SK-N-SH (cell line): ENCODE measurements around the gene AP5M1. TPM values are rescaled to one million over a fixed set of nuclear protein-coding genes. Genes with fewer than 3 reads are reported as not detected.

Experiments
- CTCF ChIA-PET: fragments of 300-600, 350-600 bp; formaldehyde crosslinking; extraction: SDS; loops from one replicate; lab custom pipeline; 2021; lab: Yijun Ruan, JAX
- POLR2A ChIA-PET: fragments of 350-600 bp; sonication (Branson Sonifier 250); formaldehyde crosslinking; extraction: SDS; loops from one replicate; lab custom pipeline; 2020; ENCODE audit warnings: antibody characterized with exemption, inconsistent platforms; lab: Yijun Ruan, JAX
- DNase-seq: peaks from one replicate; pipeline ENCODE4 v3.0.0; 2012
- H2AFZ ChIP-seq: fragments of 200-600 bp; sonication (generic); 2 replicates; pipeline ENCODE4 v1.8.1; 2016; ENCODE audit warnings: antibody characterized with exemption, mild to moderate bottlenecking, low read depth
- H3F3A ChIP-seq: fragments of 200-600 bp; sonication (generic); replicated peaks from 2 replicates; pipeline ENCODE3; 2016; ENCODE audit warnings: antibody characterized with exemption, mild to moderate bottlenecking; ENCODE audit not compliant: insufficient read depth
- H3K27ac ChIP-seq, 2 experiments: fragments of 200-500 bp in 1 of 2; fragments of 200-600 bp in 1 of 2; sonication (Bioruptor generic) in 1 of 2; sonication (generic), shearing (Covaris generic) in 1 of 2; 2 replicates each; pipeline versions ENCODE4 v1.5.1 to v1.6.1; 2014 to 2016; ENCODE audit warnings: low read depth in 2 of 2, inconsistent platforms in 1 of 2, low read length in 1 of 2, mild to moderate bottlenecking in 1 of 2, mixed read lengths in 1 of 2
- H3K27me3 ChIP-seq: fragments of 200-600 bp; sonication (generic), shearing (Covaris generic); 2 replicates; pipeline ENCODE4 v1.6.1; 2016; ENCODE audit warnings: mixed run types; ENCODE audit not compliant: insufficient read depth
- H3K36me3 ChIP-seq, 2 experiments: fragments of 200-500 bp in 1 of 2; fragments of 200-600 bp in 1 of 2; sonication (Bioruptor generic) in 1 of 2; sonication (generic) in 1 of 2; replicated peaks in 1 of 2; 2 replicates each; pipeline versions ENCODE3 to v1.5.1; 2014 to 2016; ENCODE audit warnings: low read length in 1 of 2, mild to moderate bottlenecking in 1 of 2; ENCODE audit not compliant: insufficient read depth in 2 of 2, control insufficient read depth in 1 of 2
- H3K4me1 ChIP-seq, 2 experiments: fragments of 200-500 bp in 1 of 2; fragments of 200-600 bp in 1 of 2; sonication (Bioruptor generic) in 1 of 2; sonication (generic), shearing (Covaris generic) in 1 of 2; 2 replicates each; pipeline versions ENCODE4 v1.5.1 to v1.6.1; 2014 to 2016; ENCODE audit warnings: low read depth in 1 of 2, low read length in 1 of 2, mixed run types in 1 of 2; ENCODE audit not compliant: insufficient read depth in 2 of 2, control insufficient read depth in 1 of 2
- H3K4me2 ChIP-seq: fragments of 200-600 bp; sonication (generic), shearing (Covaris generic); 2 replicates; pipeline ENCODE4 v1.6.1; 2017; ENCODE audit warnings: mixed run types
- H3K4me3 ChIP-seq, 2 experiments: fragments of 200-500 bp in 1 of 2; fragments of 200-600 bp in 1 of 2; sonication (Bioruptor generic) in 1 of 2; sonication (generic), shearing (Covaris generic) in 1 of 2; 2 replicates each; pipeline versions ENCODE4 v1.5.1 to v1.8.1; 2014 to 2016; ENCODE audit warnings: low read depth in 2 of 2, inconsistent platforms in 1 of 2, low read length in 1 of 2, mild to moderate bottlenecking in 1 of 2, mixed read lengths in 1 of 2, moderate library complexity in 1 of 2
- H3K79me2 ChIP-seq: fragments of 200-600 bp; sonication (generic); 2 replicates; pipeline ENCODE4 v1.8.1; 2017; ENCODE audit warnings: mild to moderate bottlenecking; ENCODE audit not compliant: insufficient read depth
- H3K9ac ChIP-seq: fragments of 200-600 bp; sonication (generic); 2 replicates; pipeline ENCODE4 v1.6.1; 2017; ENCODE audit warnings: mixed run types
- H3K9me2 ChIP-seq: fragments of 200-600 bp; sonication (generic); 2 replicates; pipeline ENCODE4 v1.6.1; 2017; ENCODE audit warnings: mixed run types
- H3K9me3 ChIP-seq: fragments of 200-600 bp; sonication (generic); 2 replicates; pipeline ENCODE4 v1.6.1; 2017; ENCODE audit warnings: mixed run types, mild to moderate bottlenecking, moderate library complexity
- H4K20me1 ChIP-seq: fragments of 200-600 bp; sonication (generic); 2 replicates; pipeline ENCODE4 v1.6.1; 2017; ENCODE audit warnings: mild to moderate bottlenecking, mixed run types; ENCODE audit not compliant: insufficient read depth
- CHD2 ChIP-seq: fragments of 150-350 bp; IDR thresholded peaks from 2 replicates; pipeline ENCODE4 v1.6.1; 2018; ENCODE audit warnings: low read length; ENCODE audit not compliant: partially characterized antibody
- EZH2phosphoT487 ChIP-seq: fragments of 200-600 bp; sonication (generic); IDR thresholded peaks from 2 replicates; pipeline ENCODE4 v1.6.1; 2017; ENCODE audit warnings: low read depth, mixed run types, mild to moderate bottlenecking, antibody characterized with exemption, moderate library complexity, borderline replicate concordance
- FOXJ3 ChIP-seq: sonication (generic); formaldehyde crosslinking; IDR thresholded peaks from 2 replicates; pipeline ENCODE4 v1.5.1; 2020; ENCODE audit warnings: mild to moderate bottlenecking, missing genetic modification reagents
- GABPA ChIP-seq: IDR thresholded peaks from 2 replicates; pipeline ENCODE4 v1.4.0; 2012; ENCODE audit warnings: low read depth, mild to moderate bottlenecking
- JUND ChIP-seq: IDR thresholded peaks from 2 replicates; pipeline ENCODE4 v1.4.0; 2012
- MXI1 ChIP-seq: IDR thresholded peaks from 2 replicates; pipeline ENCODE4 v1.6.1; 2012; ENCODE audit warnings: mild to moderate bottlenecking, low read depth, low read length, improper control_type of control experiment
- NFIC ChIP-seq: IDR thresholded peaks from 2 replicates; pipeline ENCODE4 v1.4.0; 2012; ENCODE audit warnings: borderline replicate concordance
- POLR2AphosphoS5 ChIP-seq: IDR thresholded peaks from 2 replicates; pipeline ENCODE4 v1.6.1; 2012; ENCODE audit warnings: low read depth, low read length
- RAD21 ChIP-seq: IDR thresholded peaks from 2 replicates; pipeline ENCODE4 v1.6.1; 2012; ENCODE audit warnings: mild to moderate bottlenecking, low read length
- RFX5 ChIP-seq: IDR thresholded peaks from 2 replicates; pipeline ENCODE4 v1.6.1; 2012; ENCODE audit warnings: mild to moderate bottlenecking, improper control_type of control experiment, low read length
- RXRA ChIP-seq: IDR thresholded peaks from 2 replicates; pipeline ENCODE4 v1.4.0; 2012; ENCODE audit warnings: low read depth, mild to moderate bottlenecking, borderline replicate concordance
- SIN3A ChIP-seq: IDR thresholded peaks from 2 replicates; pipeline ENCODE4 v1.6.1; 2012; ENCODE audit warnings: low read depth, mild to moderate bottlenecking, low read length, moderate library complexity, borderline replicate concordance
- TEAD4 ChIP-seq: IDR thresholded peaks from 2 replicates; pipeline ENCODE4 v1.4.0; 2012; ENCODE audit warnings: mild to moderate bottlenecking, borderline replicate concordance; ENCODE audit not compliant: insufficient read depth
- WGBS: methylation state at CpG from one replicate; pipeline ENCODE4 v1.1.6; 2017; ENCODE audit warnings: low lambda C conversion rate; 5-methylcytosine and 5-hydroxymethylcytosine counted together
- polyA plus RNA-seq, 3 experiments: library from polyadenylated mRNA; depleted of rRNA; stranded (reverse); fragments of >200 nt; gene quantifications; 2 replicates each; pipeline ENCODE4 v1.2.3, GENCODE V29; 2012
- TF ChIP-seq, protein P1 (sequence below): fragments of 150-350 bp; IDR thresholded peaks from 2 replicates; pipeline ENCODE4 v1.6.1; 2017; ENCODE audit warnings: antibody characterized with exemption, low read length, low read depth, borderline replicate concordance
- TF ChIP-seq, protein P2 (sequence below): IDR thresholded peaks from 2 replicates; pipeline ENCODE4 v1.4.0; 2012; ENCODE audit warnings: low read depth
- TF ChIP-seq, protein P3 (sequence below): IDR thresholded peaks from 2 replicates; pipeline ENCODE4 v1.4.0; 2012; ENCODE audit warnings: low read depth, borderline replicate concordance
- TF ChIP-seq, protein P4 (sequence below): IDR thresholded peaks from 2 replicates; pipeline ENCODE4 v1.6.1; 2012; ENCODE audit warnings: mild to moderate bottlenecking, low read depth, low read length, moderate library complexity

The AP5M1 gene
- polyA plus RNA-seq, 1 of the 3 experiments (the other 2 are of a cell fraction): 13.1 TPM

DNA sequence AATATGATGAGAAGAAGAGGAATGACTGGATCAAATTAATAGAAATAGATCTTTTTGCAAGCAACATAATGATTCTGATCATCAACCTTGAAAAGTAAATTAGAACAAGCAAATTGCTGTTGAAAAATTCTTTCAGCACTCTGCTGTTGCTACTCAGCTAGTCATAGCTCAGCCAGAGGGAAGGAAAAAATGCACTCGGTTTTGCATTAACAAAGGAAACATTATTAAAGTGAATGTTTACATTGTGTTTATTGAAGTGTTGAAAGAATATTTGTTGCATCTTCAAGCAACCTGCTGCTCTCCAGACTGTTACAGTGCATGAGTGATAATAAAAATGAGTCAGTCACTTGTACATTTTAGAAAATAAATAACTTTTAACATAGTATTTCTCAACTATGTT is 26.5 kb downstream of the AP5M1 start:
- CTCF ChIA-PET: interaction anchor here (1.3 to 2.2 kb wide), 4 partner anchors 10 to 98 kb away, joined by 3 to 8 read pairs (median 8); no protein-coding TSS in a partner anchor

DNA sequence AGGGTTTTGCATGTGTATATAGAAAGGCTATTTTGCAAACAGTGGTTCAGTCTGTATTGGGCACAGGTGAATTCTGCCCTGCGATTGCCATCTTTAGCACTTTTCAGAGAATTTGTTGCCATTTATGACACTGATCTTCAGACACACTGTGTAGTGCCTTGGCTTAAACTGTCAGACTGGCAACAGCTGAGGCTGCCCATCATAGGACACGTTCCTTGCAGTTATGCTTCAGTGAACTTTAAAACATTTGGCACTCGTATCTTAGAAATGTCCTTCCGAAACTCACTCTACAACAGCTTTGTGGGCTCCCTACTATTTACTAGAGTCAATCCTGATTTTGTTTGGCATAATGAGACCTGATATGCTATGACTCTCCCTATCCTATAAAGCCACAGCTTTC is 29.1 kb downstream of the AP5M1 start:
- no peak overlapping the region for H3K4me3 ChIP-seq
- POLR2A ChIA-PET: no interaction called here
- CTCF ChIA-PET: interaction anchor here (1.3 kb wide), 1 partner anchor 18 kb away, joined by 3 read pairs; no protein-coding TSS in a partner anchor
- H3K9me2 ChIP-seq: no peaks in the 10 kb centered on the region
- H2AFZ ChIP-seq: no peak overlapping the region
- no peak for DNase-seq
- no peak overlapping the region for H3K4me2 ChIP-seq
- no peaks in the 10 kb centered on the region for H3F3A ChIP-seq
- H3K27me3 ChIP-seq: no peaks in the 10 kb centered on the region
- H3K79me2 ChIP-seq: no peaks in the 10 kb centered on the region
- no peaks in the 10 kb centered on the region for H4K20me1 ChIP-seq
- TF ChIP-seq RAD21 (no peak), SIN3A (no peak), TEAD4 (no peak), NFIC (no peak)
- TF ChIP-seq, protein P1, sequence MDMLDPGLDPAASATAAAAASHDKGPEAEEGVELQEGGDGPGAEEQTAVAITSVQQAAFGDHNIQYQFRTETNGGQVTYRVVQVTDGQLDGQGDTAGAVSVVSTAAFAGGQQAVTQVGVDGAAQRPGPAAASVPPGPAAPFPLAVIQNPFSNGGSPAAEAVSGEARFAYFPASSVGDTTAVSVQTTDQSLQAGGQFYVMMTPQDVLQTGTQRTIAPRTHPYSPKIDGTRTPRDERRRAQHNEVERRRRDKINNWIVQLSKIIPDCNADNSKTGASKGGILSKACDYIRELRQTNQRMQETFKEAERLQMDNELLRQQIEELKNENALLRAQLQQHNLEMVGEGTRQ: no peak
- no peak overlapping the region for H3K27ac ChIP-seq
- 98% methylated on average over 4 of the region's 4 CpGs for WGBS
- no peaks in the 10 kb centered on the region; a peak in 1 of 4 replicates for H3K4me1 ChIP-seq
- H3K9ac ChIP-seq: no peak overlapping the region
- peaks cover 3 to 5% of the 10 kb centered on the region in 2 experiments for H3K36me3 ChIP-seq
- no peaks in the 10 kb centered on the region for H3K9me3 ChIP-seq

More for the DNA sequence above, 26.5 kb downstream of the AP5M1 start:
- H3K4me3 ChIP-seq: no peak overlapping the region
- no peaks in the 10 kb centered on the region for H3K27me3 ChIP-seq
- WGBS: 41% methylated on average over 1 of the region's 1 CpG
- H3K4me2 ChIP-seq: no peak overlapping the region
- no peak overlapping the region for H3K9ac ChIP-seq
- H3K4me1 ChIP-seq: no peaks in the 10 kb centered on the region
- H3K79me2 ChIP-seq: no peaks in the 10 kb centered on the region
- no peak for DNase-seq
- H3K9me2 ChIP-seq: no peaks in the 10 kb centered on the region
- H3K9me3 ChIP-seq: no peaks in the 10 kb centered on the region
- H3K27ac ChIP-seq: no peak overlapping the region
- H3K36me3 ChIP-seq: peaks cover 12 to 21% of the 10 kb centered on the region in 2 experiments
- H4K20me1 ChIP-seq: no peaks in the 10 kb centered on the region
- POLR2A ChIA-PET: no interaction called here
- no peak overlapping the region for H2AFZ ChIP-seq
- TF ChIP-seq, protein P2, sequence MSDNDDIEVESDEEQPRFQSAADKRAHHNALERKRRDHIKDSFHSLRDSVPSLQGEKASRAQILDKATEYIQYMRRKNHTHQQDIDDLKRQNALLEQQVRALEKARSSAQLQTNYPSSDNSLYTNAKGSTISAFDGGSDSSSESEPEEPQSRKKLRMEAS: no peak
- no peak for TF ChIP-seq GABPA
- no peak for TF ChIP-seq EZH2phosphoT487
- TF ChIP-seq MXI1: no peak
- no peak for TF ChIP-seq FOXJ3 (CRISPR knock-in tag)
- no peak for TF ChIP-seq CHD2
- no peak for TF ChIP-seq RFX5
- TF ChIP-seq, protein P3, sequence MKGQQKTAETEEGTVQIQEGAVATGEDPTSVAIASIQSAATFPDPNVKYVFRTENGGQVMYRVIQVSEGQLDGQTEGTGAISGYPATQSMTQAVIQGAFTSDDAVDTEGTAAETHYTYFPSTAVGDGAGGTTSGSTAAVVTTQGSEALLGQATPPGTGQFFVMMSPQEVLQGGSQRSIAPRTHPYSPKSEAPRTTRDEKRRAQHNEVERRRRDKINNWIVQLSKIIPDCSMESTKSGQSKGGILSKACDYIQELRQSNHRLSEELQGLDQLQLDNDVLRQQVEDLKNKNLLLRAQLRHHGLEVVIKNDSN: no peak
- no peak for TF ChIP-seq RXRA
- TF ChIP-seq, protein P4, sequence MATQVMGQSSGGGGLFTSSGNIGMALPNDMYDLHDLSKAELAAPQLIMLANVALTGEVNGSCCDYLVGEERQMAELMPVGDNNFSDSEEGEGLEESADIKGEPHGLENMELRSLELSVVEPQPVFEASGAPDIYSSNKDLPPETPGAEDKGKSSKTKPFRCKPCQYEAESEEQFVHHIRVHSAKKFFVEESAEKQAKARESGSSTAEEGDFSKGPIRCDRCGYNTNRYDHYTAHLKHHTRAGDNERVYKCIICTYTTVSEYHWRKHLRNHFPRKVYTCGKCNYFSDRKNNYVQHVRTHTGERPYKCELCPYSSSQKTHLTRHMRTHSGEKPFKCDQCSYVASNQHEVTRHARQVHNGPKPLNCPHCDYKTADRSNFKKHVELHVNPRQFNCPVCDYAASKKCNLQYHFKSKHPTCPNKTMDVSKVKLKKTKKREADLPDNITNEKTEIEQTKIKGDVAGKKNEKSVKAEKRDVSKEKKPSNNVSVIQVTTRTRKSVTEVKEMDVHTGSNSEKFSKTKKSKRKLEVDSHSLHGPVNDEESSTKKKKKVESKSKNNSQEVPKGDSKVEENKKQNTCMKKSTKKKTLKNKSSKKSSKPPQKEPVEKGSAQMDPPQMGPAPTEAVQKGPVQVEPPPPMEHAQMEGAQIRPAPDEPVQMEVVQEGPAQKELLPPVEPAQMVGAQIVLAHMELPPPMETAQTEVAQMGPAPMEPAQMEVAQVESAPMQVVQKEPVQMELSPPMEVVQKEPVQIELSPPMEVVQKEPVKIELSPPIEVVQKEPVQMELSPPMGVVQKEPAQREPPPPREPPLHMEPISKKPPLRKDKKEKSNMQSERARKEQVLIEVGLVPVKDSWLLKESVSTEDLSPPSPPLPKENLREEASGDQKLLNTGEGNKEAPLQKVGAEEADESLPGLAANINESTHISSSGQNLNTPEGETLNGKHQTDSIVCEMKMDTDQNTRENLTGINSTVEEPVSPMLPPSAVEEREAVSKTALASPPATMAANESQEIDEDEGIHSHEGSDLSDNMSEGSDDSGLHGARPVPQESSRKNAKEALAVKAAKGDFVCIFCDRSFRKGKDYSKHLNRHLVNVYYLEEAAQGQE: no peak
- no peak for TF ChIP-seq JUND
- no peak for TF ChIP-seq RAD21
- TF ChIP-seq POLR2AphosphoS5: no peak
- H3F3A ChIP-seq: no peaks in the 10 kb centered on the region
